H9 (cell line): ENCODE results near the gene POR. TPM values are rescaled to one million over a fixed set of nuclear protein-coding genes. Genes with fewer than 3 reads are reported as not detected.

Experiments
- DNase-seq: peaks from one replicate; pipeline ENCODE4 v3.0.0-alpha.2; 2017
- H2AFZ ChIP-seq: one replicate; pipeline ENCODE4 v1.6.1; 2013; ENCODE audit warnings: mild to moderate bottlenecking, low read length, control low read depth, moderate library complexity
- H2AK5ac ChIP-seq: 2 replicates; pipeline ENCODE4 v1.6.1; 2013; ENCODE audit warnings: low read length, control low read depth, mixed read lengths; ENCODE audit not compliant: insufficient read length
- H2BK120ac ChIP-seq: one replicate; pipeline ENCODE4 v1.6.1; 2013; ENCODE audit warnings: low read depth, mild to moderate bottlenecking, low read length, control low read depth, inconsistent platforms; ENCODE audit not compliant: poor library complexity, severe bottlenecking
- H2BK12ac ChIP-seq: 2 replicates; pipeline ENCODE4 v1.6.1; 2013; ENCODE audit warnings: low read length, control low read depth, mixed read lengths, low read depth; ENCODE audit not compliant: insufficient read length
- H2BK15ac ChIP-seq: 2 replicates; pipeline ENCODE4 v1.6.1; 2013; ENCODE audit warnings: low read depth, low read length, control low read depth
- H2BK20ac ChIP-seq: one replicate; pipeline ENCODE4 v1.6.1; 2013; ENCODE audit warnings: low read depth, mild to moderate bottlenecking, low read length, control low read depth, inconsistent platforms; ENCODE audit not compliant: poor library complexity, severe bottlenecking
- H2BK5ac ChIP-seq: 2 replicates; pipeline ENCODE4 v1.6.1; 2013; ENCODE audit warnings: low read length, control low read depth, mixed read lengths; ENCODE audit not compliant: insufficient read length
- H3K14ac ChIP-seq: 2 replicates; pipeline ENCODE4 v1.6.1; 2013; ENCODE audit warnings: low read length, control low read depth; ENCODE audit not compliant: insufficient read depth
- H3K18ac ChIP-seq: 2 replicates; pipeline ENCODE4 v1.6.1; 2013; ENCODE audit warnings: low read depth, mild to moderate bottlenecking, mixed read lengths, low read length, control low read depth; ENCODE audit not compliant: insufficient read length
- H3K23ac ChIP-seq: 2 replicates; pipeline ENCODE4 v1.6.1; 2013; ENCODE audit warnings: low read length, control low read depth, mixed read lengths, low read depth; ENCODE audit not compliant: insufficient read length
- H3K23me2 ChIP-seq: 2 replicates; pipeline ENCODE4 v1.6.1; 2013; ENCODE audit warnings: low read depth, mild to moderate bottlenecking, mixed read lengths, low read length, control low read depth; ENCODE audit not compliant: insufficient read length, poor library complexity, severe bottlenecking
- H3K27ac ChIP-seq: 2 replicates; pipeline ENCODE4 v1.5.1; 2013; ENCODE audit warnings: low read length, control low read depth, mixed read lengths, low read depth; ENCODE audit not compliant: insufficient read length
- H3K27me3 ChIP-seq: 2 replicates; pipeline ENCODE4 v1.6.1; 2013; ENCODE audit warnings: low read length, control low read depth, inconsistent platforms; ENCODE audit not compliant: insufficient read depth
- H3K4ac ChIP-seq: 2 replicates; pipeline ENCODE4 v1.6.1; 2013; ENCODE audit warnings: low read depth, mild to moderate bottlenecking, control low read depth, inconsistent platforms, low read length, moderate library complexity
- H3K4me1 ChIP-seq: 2 replicates; pipeline ENCODE4 v1.6.1; 2013; ENCODE audit warnings: low read length, control low read depth, inconsistent platforms; ENCODE audit not compliant: insufficient read depth
- H3K4me2 ChIP-seq: 2 replicates; pipeline ENCODE4 v1.6.1; 2013; ENCODE audit warnings: low read length, control low read depth, mixed read lengths; ENCODE audit not compliant: insufficient read length, insufficient read depth
- H3K56ac ChIP-seq: 2 replicates; pipeline ENCODE4 v1.6.1; 2013; ENCODE audit warnings: low read depth, mild to moderate bottlenecking, mixed read lengths, low read length, control low read depth; ENCODE audit not compliant: insufficient read length
- H3K79me1 ChIP-seq: 2 replicates; pipeline ENCODE4 v1.6.1; 2013; ENCODE audit warnings: low read depth, mild to moderate bottlenecking, moderate library complexity, low read length, control low read depth, inconsistent platforms; ENCODE audit not compliant: insufficient read depth, poor library complexity, severe bottlenecking
- H3K79me2 ChIP-seq: 2 replicates; pipeline ENCODE4 v1.6.1; 2013; ENCODE audit warnings: low read length, control low read depth, inconsistent platforms; ENCODE audit not compliant: insufficient read depth
- H3K9ac ChIP-seq: 2 replicates; pipeline ENCODE4 v1.6.1; 2013; ENCODE audit warnings: low read length, control low read depth, mixed read lengths; ENCODE audit not compliant: insufficient read length; ENCODE audit errors: extremely low read depth
- H3K9me3 ChIP-seq: one replicate; pipeline ENCODE4 v1.6.1; 2013; ENCODE audit warnings: low read depth, low read length, inconsistent platforms; ENCODE audit not compliant: control insufficient read depth
- H3T11ph ChIP-seq: one replicate; pipeline ENCODE4 v1.6.1; 2013; ENCODE audit warnings: mild to moderate bottlenecking, low read length, control low read depth, inconsistent platforms
- H4K20me1 ChIP-seq: one replicate; pipeline ENCODE4 v1.6.1; 2013; ENCODE audit not compliant: control insufficient read depth, insufficient read length, insufficient read depth
- H4K5ac ChIP-seq: 2 replicates; pipeline ENCODE4 v1.6.1; 2013; ENCODE audit warnings: low read depth, mild to moderate bottlenecking, mixed read lengths, low read length, control low read depth; ENCODE audit not compliant: insufficient read length
- H4K8ac ChIP-seq: replicated peaks from 2 replicates; pipeline ENCODE4 v1.6.1; 2013; ENCODE audit warnings: low read length, control low read depth, mixed read lengths, low read depth; ENCODE audit not compliant: insufficient read length
- H4K91ac ChIP-seq: 2 replicates; pipeline ENCODE4 v1.6.1; 2013; ENCODE audit warnings: low read depth, mild to moderate bottlenecking, moderate library complexity, mixed read lengths, low read length, control low read depth; ENCODE audit not compliant: insufficient read length
- H3K27ac Mint-ChIP-seq, 3 experiments: 2 replicates in 2 of 3; 3 replicates in 1 of 3; pipeline ENCODE4 v1.8.0; 2020 to 2021; ENCODE audit warnings: mixed read lengths in 3 of 3, mild to moderate bottlenecking in 1 of 3, moderate library complexity in 1 of 3
- H3K27me3 Mint-ChIP-seq: 2 replicates; pipeline ENCODE4 v1.8.0; 2021; ENCODE audit warnings: low read depth, mild to moderate bottlenecking, moderate library complexity, mixed read lengths
- H3K36me3 Mint-ChIP-seq, 3 experiments: 2 replicates in 2 of 3; 3 replicates in 1 of 3; pipeline ENCODE4 v1.8.0; 2020 to 2021; ENCODE audit warnings: low read depth in 3 of 3, mixed read lengths in 3 of 3; ENCODE audit not compliant: insufficient read depth in 1 of 3
- H3K4me1 Mint-ChIP-seq, 2 experiments: 2 replicates each; pipeline ENCODE4 v1.8.0; 2020; ENCODE audit warnings: mixed read lengths in 2 of 2
- H3K4me3 Mint-ChIP-seq, 2 experiments: 2 replicates in 1 of 2; 3 replicates in 1 of 2; pipeline ENCODE4 v1.8.0; 2020 to 2021; ENCODE audit warnings: mild to moderate bottlenecking in 2 of 2, mixed read lengths in 2 of 2, moderate library complexity in 1 of 2
- H3K9me3 Mint-ChIP-seq, 2 experiments: 2 replicates in 1 of 2; 3 replicates in 1 of 2; pipeline ENCODE4 v1.8.0; 2020; ENCODE audit warnings: mild to moderate bottlenecking in 2 of 2, mixed read lengths in 2 of 2, moderate library complexity in 1 of 2
- WGBS: extraction: QIAGEN DNeasy Blood & Tissue Kit; methylation state at CpG from one replicate; pipeline ENCODE4 v1.1.7; 2013; ENCODE audit warnings: missing lambda C conversion rate, low lambda C conversion rate, mixed read lengths; ENCODE audit not compliant: insufficient read length; ENCODE audit errors: extremely low coverage; 5-methylcytosine and 5-hydroxymethylcytosine counted together
- total RNA-seq: library from RNA; stranded (reverse); gene quantifications from 2 replicates; pipeline ENCODE4 v1.2.1, GENCODE V29; 2021
- TF ChIP-seq, protein P1 (sequence below): fragments of 200-600 bp; sonication (generic); conservative IDR thresholded peaks from 3 replicates; pipeline ENCODE4 v1.8.0; 2021; ENCODE audit warnings: antibody characterized with exemption, mild to moderate bottlenecking

The POR gene
- total RNA-seq, 1 experiment from 2014 or later, result 128 TPM

DNA sequence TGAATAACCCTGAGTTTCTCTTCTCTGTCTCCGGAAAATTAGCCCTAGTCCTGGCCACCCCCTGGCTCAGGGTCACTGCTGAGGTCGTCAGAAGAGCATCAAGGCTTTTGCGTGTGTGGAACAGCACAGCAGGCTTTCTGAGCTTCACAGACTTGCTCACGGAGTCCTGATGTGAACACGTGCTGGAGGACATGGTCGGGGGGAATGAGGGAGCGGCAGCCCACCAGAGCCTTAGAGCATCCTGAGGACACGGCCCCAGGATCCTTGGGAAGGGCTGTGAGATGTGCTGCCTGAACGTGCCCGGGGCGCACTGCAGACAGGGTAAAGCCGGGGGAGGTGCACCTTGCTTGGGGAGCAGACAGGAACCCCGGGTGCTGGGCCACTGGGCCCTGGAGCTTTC lies 50.7 kb downstream of the POR start:
- no peaks in the 10 kb centered on the region for H3K9me3 ChIP-seq
- H3K4ac ChIP-seq, result no peak overlapping the region
- H3K14ac ChIP-seq, result no peak overlapping the region
- H2BK5ac ChIP-seq, result no peak overlapping the region
- H3K23me2 ChIP-seq, result no peaks in the 10 kb centered on the region
- H3T11ph ChIP-seq, result no peak overlapping the region
- no peak overlapping the region for H2AFZ ChIP-seq
- H2AK5ac ChIP-seq, result no peak overlapping the region
- Mint-ChIP-seq H3K4me1 (peaks cover 4 to 6% of the 10 kb centered on the region in 2 experiments; a peak in 1 of 4 replicates), H3K4me3 (no peak overlapping the region), H3K27me3 (no peaks in the 10 kb centered on the region; the same call in 1 of the 2 replicates), H3K36me3 (peaks cover 12 to 28% (median 27%) of the 10 kb centered on the region in 3 experiments; a peak in 6 of 7 replicates), H3K9me3 (no peaks in the 10 kb centered on the region), H3K27ac (peak overlapping the region in 2 of 3 experiments; percentile 48 to 92; a peak in 2 of 7 replicates)
- no peak overlapping the region for H2BK120ac ChIP-seq
- H3K27me3 ChIP-seq, result no peaks in the 10 kb centered on the region
- no CpG with 5 or more reads among the region's 13 CpGs for WGBS
- H3K4me1 ChIP-seq, result no peaks in the 10 kb centered on the region
- no peak overlapping the region for H3K23ac ChIP-seq
- H3K79me1 ChIP-seq, result no peaks in the 10 kb centered on the region
- no peak overlapping the region for H2BK15ac ChIP-seq
- no peak overlapping the region for H4K91ac ChIP-seq
- TF ChIP-seq, protein P1, sequence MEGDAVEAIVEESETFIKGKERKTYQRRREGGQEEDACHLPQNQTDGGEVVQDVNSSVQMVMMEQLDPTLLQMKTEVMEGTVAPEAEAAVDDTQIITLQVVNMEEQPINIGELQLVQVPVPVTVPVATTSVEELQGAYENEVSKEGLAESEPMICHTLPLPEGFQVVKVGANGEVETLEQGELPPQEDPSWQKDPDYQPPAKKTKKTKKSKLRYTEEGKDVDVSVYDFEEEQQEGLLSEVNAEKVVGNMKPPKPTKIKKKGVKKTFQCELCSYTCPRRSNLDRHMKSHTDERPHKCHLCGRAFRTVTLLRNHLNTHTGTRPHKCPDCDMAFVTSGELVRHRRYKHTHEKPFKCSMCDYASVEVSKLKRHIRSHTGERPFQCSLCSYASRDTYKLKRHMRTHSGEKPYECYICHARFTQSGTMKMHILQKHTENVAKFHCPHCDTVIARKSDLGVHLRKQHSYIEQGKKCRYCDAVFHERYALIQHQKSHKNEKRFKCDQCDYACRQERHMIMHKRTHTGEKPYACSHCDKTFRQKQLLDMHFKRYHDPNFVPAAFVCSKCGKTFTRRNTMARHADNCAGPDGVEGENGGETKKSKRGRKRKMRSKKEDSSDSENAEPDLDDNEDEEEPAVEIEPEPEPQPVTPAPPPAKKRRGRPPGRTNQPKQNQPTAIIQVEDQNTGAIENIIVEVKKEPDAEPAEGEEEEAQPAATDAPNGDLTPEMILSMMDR, result no peak
- no peaks in the 10 kb centered on the region for H4K20me1 ChIP-seq
- no peak overlapping the region for H3K9ac ChIP-seq
- H4K8ac ChIP-seq, result no peak overlapping the region
- H3K18ac ChIP-seq, result no peak overlapping the region
- H3K79me2 ChIP-seq, result no peaks in the 10 kb centered on the region
- no peak overlapping the region for H3K56ac ChIP-seq
- H2BK12ac ChIP-seq, result no peak overlapping the region
- DNase-seq, result no peak
- no peak overlapping the region for H3K27ac ChIP-seq
- no peak overlapping the region for H2BK20ac ChIP-seq
- H4K5ac ChIP-seq, result no peak overlapping the region
- H3K4me2 ChIP-seq, result no peak overlapping the region
